Measurements from ENCODE around the gene UNC5A. TPM values are rescaled to one million over a fixed set of nuclear protein-coding genes. Genes with fewer than 3 reads are reported as not detected.

The UNC5A gene
- total and polyA plus RNA-seq, 2 of the 8 experiments (the other 6 are each of a cell fraction or from before 2014, with no cell fraction given), result 4.0 to 7.6 TPM

DNA sequence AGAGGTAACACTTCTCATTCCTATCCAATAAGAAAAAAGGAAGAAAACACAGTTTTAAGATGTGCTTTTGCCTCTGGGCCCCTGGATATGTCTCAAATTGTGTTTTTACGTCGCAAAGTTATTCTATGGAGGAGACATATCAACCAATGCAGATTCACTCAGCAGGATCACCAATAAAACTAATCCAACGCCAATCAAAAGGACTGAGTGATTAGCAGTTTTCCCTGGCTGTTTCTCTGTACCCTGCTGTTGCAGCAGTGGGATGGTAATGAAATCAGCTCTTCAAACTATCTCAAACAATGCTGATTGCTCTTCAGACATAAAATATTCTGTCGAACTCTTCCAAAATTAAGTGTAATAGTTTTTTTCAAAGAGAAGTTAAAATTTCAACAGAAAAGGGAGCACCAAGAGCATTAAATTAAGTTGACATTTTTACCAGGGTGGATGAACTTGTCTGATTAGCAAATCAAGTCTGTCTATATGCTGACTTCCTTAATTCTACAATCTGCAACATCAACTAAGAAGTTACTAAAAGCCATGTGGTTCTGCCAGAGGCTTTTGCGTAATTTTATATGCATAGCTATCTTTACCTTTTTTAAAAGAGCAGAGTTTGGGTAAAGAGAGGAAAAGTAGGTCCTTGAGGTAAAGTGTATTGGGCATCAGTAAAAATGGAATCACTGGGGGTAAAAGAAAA, 98.5 kb downstream of the UNC5A start (continued):
- TF ChIP-seq, protein P1, sequence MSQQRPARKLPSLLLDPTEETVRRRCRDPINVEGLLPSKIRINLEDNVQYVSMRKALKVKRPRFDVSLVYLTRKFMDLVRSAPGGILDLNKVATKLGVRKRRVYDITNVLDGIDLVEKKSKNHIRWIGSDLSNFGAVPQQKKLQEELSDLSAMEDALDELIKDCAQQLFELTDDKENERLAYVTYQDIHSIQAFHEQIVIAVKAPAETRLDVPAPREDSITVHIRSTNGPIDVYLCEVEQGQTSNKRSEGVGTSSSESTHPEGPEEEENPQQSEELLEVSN (IDR thresholded peaks at IDR 0.05), result no peak
- TF ChIP-seq CHD1 (IDR thresholded peaks at IDR 0.05; ENCODE audit: low read depth, low read length), result no peak
- TF ChIP-seq BCL11A (IDR thresholded peaks at IDR 0.05; ENCODE audit: low read depth in 2 of 2, low read length in 2 of 2), result no peak
- no peak for TF ChIP-seq RNF2 (IDR thresholded peaks at IDR 0.05; ENCODE audit: borderline replicate concordance, low read depth, low read length, missing control alignments, poor library complexity, severe bottlenecking)
- no peak for TF ChIP-seq TEAD4 (IDR thresholded peaks at IDR 0.05; ENCODE audit: low read depth, low read length)
- no peak for TF ChIP-seq KDM5A (IDR thresholded peaks at IDR 0.05; ENCODE audit: low read length)

Data from H1 (cell line).